GM18519 (cell line): Measurements from ENCODE around the gene POLN.
"Not testable (repeated sequence)": the region's sequence is repeated elsewhere in the genome, so short reads cannot be mapped to it uniquely, and the experiment has no call there.

Experiments used
- ATAC-seq: cut with Tn5 transposase; IDR thresholded peaks from one replicate; pipeline ENCODE4 v1.9.1; 2021; ENCODE audit warnings: mild to moderate bottlenecking, moderate library complexity; ENCODE audit not compliant: unreplicated experiment, low FRiP score

Gene POLN

GRCh38 chr4:2222838-2223237 is 19.1 kb downstream of the POLN start:
- ATAC-seq = no peak

DNA sequence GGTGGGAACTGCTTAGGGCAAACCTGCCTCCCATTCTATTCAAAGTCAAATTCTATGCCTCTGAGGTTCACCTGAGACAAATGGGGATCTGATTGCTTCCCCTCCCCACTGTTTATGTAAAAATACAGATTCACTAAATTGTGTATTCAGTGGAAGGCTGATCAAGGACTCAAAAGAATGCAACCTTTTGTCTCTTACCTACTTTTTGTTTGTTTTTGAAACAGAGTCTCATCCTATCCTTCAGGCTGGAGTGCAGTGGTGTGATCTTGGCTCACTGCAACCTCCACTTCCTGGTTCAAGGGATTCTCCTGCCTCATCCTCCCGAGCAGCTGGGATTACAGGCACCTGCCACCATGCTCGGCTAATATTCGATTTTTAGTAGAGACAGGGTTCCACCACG is 20.5 kb downstream of the POLN start:
- not testable (repeated sequence) for ATAC-seq

DNA sequence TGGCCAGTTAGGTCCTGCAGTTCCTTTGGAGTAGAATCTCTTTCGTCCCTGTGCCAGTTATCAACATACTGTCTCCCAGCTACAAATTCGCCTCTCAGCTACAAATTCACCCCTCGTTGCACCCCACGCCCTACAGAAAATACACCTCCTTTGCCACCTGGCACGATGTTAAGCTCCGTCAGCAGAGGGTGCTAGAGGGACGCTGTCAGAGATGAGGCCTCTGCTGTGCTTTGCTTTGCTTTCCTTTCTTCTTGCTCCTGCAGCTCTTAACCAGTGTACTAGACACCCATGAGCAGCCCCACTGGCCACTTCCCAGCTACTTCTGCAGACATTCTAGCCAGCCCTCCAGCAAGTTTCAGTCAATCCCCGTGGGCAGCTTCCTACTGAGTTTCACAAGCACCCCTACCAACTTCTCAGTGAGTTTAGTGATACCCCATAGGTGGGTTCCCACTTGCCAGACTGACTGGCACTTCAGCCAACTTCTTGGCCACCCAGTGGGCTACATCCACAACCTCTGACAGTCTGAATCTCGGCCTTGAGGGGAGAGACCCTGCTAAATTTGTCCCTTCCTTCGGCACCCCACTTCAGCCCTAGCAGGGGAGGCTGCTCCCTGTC is 21.8 kb downstream of the POLN start:
- ATAC-seq = no peak

DNA sequence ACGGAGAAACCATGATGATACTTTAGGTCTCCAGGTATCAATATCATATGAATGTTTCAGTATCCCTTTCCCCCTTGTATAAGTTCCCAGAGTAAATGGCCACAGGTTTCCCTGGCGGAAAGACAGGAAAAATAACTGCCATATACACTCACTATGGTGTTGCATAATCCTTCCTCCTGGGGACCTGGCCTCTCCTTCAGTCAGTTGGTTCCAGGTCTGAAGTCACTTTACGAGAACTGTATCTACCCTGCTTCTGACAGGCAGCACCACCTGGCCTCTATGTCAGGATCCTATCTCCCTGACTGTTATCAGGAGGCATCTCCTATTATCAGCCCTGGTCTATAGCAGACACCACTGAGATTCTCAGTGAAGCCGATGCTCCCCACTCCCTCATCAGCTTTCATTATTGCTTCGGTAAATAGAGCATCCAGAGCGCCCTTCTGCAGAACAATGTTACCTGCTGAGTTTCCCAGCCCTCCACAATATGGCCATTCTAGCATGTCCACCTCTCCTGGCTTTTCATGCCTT is 22.6 kb downstream of the POLN start:
- no peak for ATAC-seq

DNA sequence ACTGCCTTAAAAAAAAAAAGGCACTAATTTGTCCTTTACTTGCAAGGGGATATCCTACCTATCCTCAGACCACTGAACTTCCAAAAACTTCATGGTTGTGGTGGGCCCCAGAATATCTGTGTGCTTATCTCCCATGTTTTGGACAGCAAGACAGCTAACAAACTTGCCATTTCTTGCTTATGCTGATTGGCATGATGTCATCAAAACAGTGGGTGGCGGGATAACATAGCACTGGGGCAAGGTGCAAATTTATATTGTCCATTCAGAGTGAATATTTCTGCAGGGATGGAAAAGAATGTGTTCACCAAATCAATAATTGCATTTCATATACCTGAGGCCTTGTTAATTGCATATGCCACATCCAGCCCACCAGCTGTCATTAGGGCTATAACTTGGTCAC is 23.5 kb downstream of the POLN start:
- ATAC-seq = no peak

DNA sequence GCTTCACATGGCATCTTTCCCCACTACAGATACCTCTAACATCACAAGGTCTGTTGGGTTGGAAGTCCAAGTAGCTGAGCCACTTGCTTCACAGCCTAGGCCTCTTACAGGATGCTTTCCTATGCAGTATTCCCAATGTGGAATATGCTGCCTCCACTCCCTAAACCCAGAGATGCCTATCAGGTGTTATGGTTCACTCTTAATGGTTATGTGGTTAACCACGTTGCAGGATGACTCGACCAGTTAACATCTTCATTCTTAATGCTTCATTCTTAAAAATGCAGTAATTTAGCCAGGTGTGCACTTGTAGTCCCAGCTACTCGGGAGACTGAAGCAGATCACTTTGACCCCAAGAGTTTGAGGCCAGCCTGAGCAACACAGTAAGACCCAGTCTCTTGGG is 24.2 kb downstream of the POLN start:
- ATAC-seq = no peak

GRCh38 chr4:2212831-2213230 is 29.1 kb downstream of the POLN start:
- ATAC-seq = no peak

GRCh38 chr4:2202789-2203188 is 39.1 kb downstream of the POLN start:
- ATAC-seq = not testable (repeated sequence)

- ATAC-seq = no peak
Measured at GRCh38 chr4:2194496-2194895, 47.4 kb downstream of the POLN start.

GRCh38 chr4:2193326-2193725 is 48.6 kb downstream of the POLN start:
- no peak for ATAC-seq

GRCh38 chr4:2186865-2187172 is 55.1 kb downstream of the POLN start:
- no peak for ATAC-seq

- ATAC-seq = no peak
Measured at GRCh38 chr4:2186133-2186864, 55.6 kb downstream of the POLN start.

- no peak for ATAC-seq
Measured at GRCh38 chr4:2183394-2183793, 58.5 kb downstream of the POLN start.

GRCh38 chr4:2182994-2183393 is 58.9 kb downstream of the POLN start:
- ATAC-seq = no peak

GRCh38 chr4:2180410-2180809 is 61.5 kb downstream of the POLN start:
- ATAC-seq = no peak

- no peak for ATAC-seq
Measured at GRCh38 chr4:2179717-2180116, 62.2 kb downstream of the POLN start.

DNA sequence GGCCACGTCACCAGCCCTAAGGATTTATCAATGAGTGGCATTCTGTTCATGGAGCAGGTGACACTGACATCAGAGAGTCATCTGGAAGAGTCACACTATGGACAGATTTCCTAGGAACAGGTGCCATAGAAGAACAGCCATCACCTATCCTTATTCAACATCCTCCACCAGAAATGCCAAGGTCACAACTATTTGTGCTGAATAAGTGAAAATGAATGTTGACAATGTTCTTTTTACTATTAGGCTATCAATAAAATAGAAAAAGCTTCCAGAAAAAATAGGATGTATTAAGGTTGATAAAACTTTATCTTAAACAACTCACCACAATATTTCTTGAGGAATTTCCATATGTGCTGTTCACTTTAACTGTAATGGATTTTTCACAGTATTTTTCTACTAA is 62.9 kb downstream of the POLN start:
- ATAC-seq = no peak

- ATAC-seq = no peak
Measured at GRCh38 chr4:2177443-2178093, 64.4 kb downstream of the POLN start.

- ATAC-seq = no peak
Measured at GRCh38 chr4:2175990-2176698, 65.8 kb downstream of the POLN start.

GRCh38 chr4:2174061-2174460 is 67.9 kb downstream of the POLN start:
- ATAC-seq = no peak

GRCh38 chr4:2172627-2173231 is 69.2 kb downstream of the POLN start:
- ATAC-seq = no peak
